HCT116 (cell line): Measurements from ENCODE around the gene ARHGAP8. TPM values are rescaled to one million over a fixed set of nuclear protein-coding genes. Genes with fewer than 3 reads are reported as not detected.

Experiments
- ATAC-seq: fragments of 200-7000 bp; cut with Tn5 transposase; 2 replicates; pipeline ENCODE4 v1.9.1; 2020; ENCODE audit warnings: mild to moderate bottlenecking, moderate library complexity
- BruUV-seq: library from RNA; stranded (reverse); fragments of 400-500 nt; replicated peaks from 2 replicates; lab custom pipeline; 2021; lab: Mats Ljungman, UMichigan
- CTCF ChIA-PET: fragments of 300-600 bp; sonication (Branson Sonifier 250); formaldehyde crosslinking; loops from one replicate; lab custom pipeline; 2021; ENCODE audit warnings: antibody characterized with exemption; lab: Charles Lee
- POLR2A ChIA-PET: fragments of 300-600, 350-600 bp; sonication (Branson Sonifier 250); formaldehyde crosslinking; loops from one replicate; lab custom pipeline; 2021; ENCODE audit warnings: antibody characterized with exemption; lab: Charles Lee
- RAD21 ChIA-PET, 2 experiments: fragments of 300-600 bp; sonication (Branson Sonifier 250); formaldehyde crosslinking; loops; one replicate each; lab custom pipeline; 2023; ENCODE audit warnings: low total read pairs in 2 of 2; ENCODE audit not compliant: uncharacterized antibody in 2 of 2, unreplicated experiment in 2 of 2, low non-redundant PET in 1 of 2; lab: Charles Lee
- DNase-seq: peaks from one replicate; pipeline ENCODE4 v3.0.0-alpha.2; 2010; ENCODE audit warnings: low read depth, low spot score
- H2AFZ ChIP-seq: fragments of 200-600 bp; shearing (Covaris generic), sonication (generic); 2 replicates; pipeline ENCODE4 v1.6.1; 2017; ENCODE audit warnings: low read depth, mixed run types, mixed read lengths, antibody characterized with exemption, low read length; ENCODE audit not compliant: poor library complexity, severe bottlenecking
- H3K27ac ChIP-seq: 2 replicates; pipeline ENCODE4 v1.5.1; 2012; ENCODE audit warnings: low read depth, low read length
- H3K27me3 ChIP-seq: fragments of 200-600 bp; sonication (generic); 2 replicates; pipeline ENCODE4 v1.6.1; 2016; ENCODE audit warnings: mixed run types, low read length, mixed read lengths; ENCODE audit not compliant: insufficient read depth
- H3K36me3 ChIP-seq, 2 experiments: fragments of 200-500 bp in 1 of 2; fragments of 200-600 bp in 1 of 2; sonication (Bioruptor generic) in 1 of 2; sonication (generic) in 1 of 2; 2 replicates each; pipeline versions ENCODE4 v1.5.1 to v1.6.1; 2014 to 2016; ENCODE audit warnings: low read length in 2 of 2, inconsistent platforms in 1 of 2, mixed read lengths in 1 of 2, mixed run types in 1 of 2; ENCODE audit not compliant: insufficient read depth in 2 of 2, control insufficient read depth in 1 of 2
- H3K4me1 ChIP-seq, 2 experiments: fragments of 200-600 bp in 1 of 2; sonication (generic) in 1 of 2; 2 replicates each; pipeline versions ENCODE4 v1.5.1 to v1.6.1; 2012 to 2017; ENCODE audit warnings: low read length in 2 of 2, inconsistent platforms in 1 of 2, mild to moderate bottlenecking in 1 of 2, mixed read lengths in 1 of 2, mixed run types in 1 of 2, moderate library complexity in 1 of 2; ENCODE audit not compliant: insufficient read depth in 2 of 2, control insufficient read depth in 1 of 2
- H3K4me2 ChIP-seq: fragments of 200-600 bp; sonication (generic); 2 replicates; pipeline ENCODE4 v1.6.1; 2017; ENCODE audit warnings: mixed run types, low read length, mixed read lengths
- H3K4me3 ChIP-seq, 2 experiments: fragments of 200-600 bp in 1 of 2; sonication (generic) in 1 of 2; replicated peaks in 1 of 2; 2 replicates each; pipeline ENCODE4 v1.5.1; 2011 to 2016; ENCODE audit warnings: low read length in 2 of 2, control low read depth in 1 of 2, low read depth in 1 of 2, mild to moderate bottlenecking in 1 of 2, mixed read lengths in 1 of 2, mixed run types in 1 of 2
- H3K79me2 ChIP-seq: fragments of 200-600 bp; sonication (generic); 2 replicates; pipeline ENCODE4 v1.6.1; 2017; ENCODE audit warnings: mild to moderate bottlenecking, mixed run types, low read length, moderate library complexity, mixed read lengths; ENCODE audit not compliant: insufficient read depth
- H3K9ac ChIP-seq: fragments of 200-600 bp; sonication (generic); 2 replicates; pipeline ENCODE4 v1.6.1; 2016; ENCODE audit warnings: low read length, mixed read lengths
- H3K9me2 ChIP-seq: fragments of 200-600 bp; sonication (generic), shearing (Covaris generic); 2 replicates; pipeline ENCODE4 v1.6.1; 2017; ENCODE audit warnings: mixed run types, mild to moderate bottlenecking, moderate library complexity; ENCODE audit not compliant: insufficient read depth
- H3K9me3 ChIP-seq, 2 experiments: fragments of 200-500 bp in 1 of 2; fragments of 200-600 bp in 1 of 2; sonication (Bioruptor generic) in 1 of 2; sonication (generic) in 1 of 2; 2 replicates each; pipeline ENCODE4 v1.6.1; 2014 to 2017; ENCODE audit warnings: low read length in 2 of 2, mixed read lengths in 2 of 2, inconsistent platforms in 1 of 2, low read depth in 1 of 2, mild to moderate bottlenecking in 1 of 2, mixed run types in 1 of 2, moderate library complexity in 1 of 2; ENCODE audit not compliant: control insufficient read depth in 1 of 2, insufficient read depth in 1 of 2
- H4K20me1 ChIP-seq: fragments of 200-600 bp; sonication (generic), shearing (Covaris generic); 2 replicates; pipeline ENCODE4 v1.6.1; 2017; ENCODE audit warnings: mixed run types, mild to moderate bottlenecking, moderate library complexity; ENCODE audit not compliant: insufficient read depth
- CTCF ChIP-seq, 3 experiments: fragments of 200-600 bp in 1 of 3; sonication (generic) in 1 of 3; IDR thresholded peaks in 2 of 3; conservative IDR thresholded peaks in 1 of 3; 2 replicates each; pipeline ENCODE4 v1.5.1; 2012 to 2017; ENCODE audit warnings: low read depth in 2 of 3, low read length in 2 of 3, antibody characterized with exemption in 1 of 3, borderline replicate concordance in 1 of 3, control low read depth in 1 of 3, mild to moderate bottlenecking in 1 of 3, mixed read lengths in 1 of 3, mixed run types in 1 of 3, moderate library complexity in 1 of 3; ENCODE audit not compliant: insufficient read depth in 1 of 3
- EGR1 ChIP-seq: IDR thresholded peaks from 2 replicates; pipeline ENCODE4 v1.6.1; 2012; ENCODE audit warnings: low read depth
- EZH2phosphoT487 ChIP-seq: fragments of 200-600 bp; IDR thresholded peaks from 2 replicates; pipeline ENCODE4 v1.6.1; 2018; ENCODE audit warnings: antibody characterized with exemption, borderline replicate concordance
- FOSL1 ChIP-seq: IDR thresholded peaks from 2 replicates; pipeline ENCODE4 v1.6.1; 2012; ENCODE audit warnings: low read depth
- RAD21 ChIP-seq: IDR thresholded peaks from 2 replicates; pipeline ENCODE4 v1.6.1; 2012; ENCODE audit warnings: low read depth, mild to moderate bottlenecking
- SIN3A ChIP-seq: IDR thresholded peaks from 2 replicates; pipeline ENCODE4 v1.6.1; 2012; ENCODE audit warnings: low read depth
- SP1 ChIP-seq: IDR thresholded peaks from 2 replicates; pipeline ENCODE4 v1.6.1; 2012; ENCODE audit warnings: low read depth
- YY1 ChIP-seq: IDR thresholded peaks from 2 replicates; pipeline ENCODE4 v1.6.1; 2011; ENCODE audit warnings: low read length, low read depth, moderate library complexity, mild to moderate bottlenecking; ENCODE audit not compliant: insufficient replicate concordance; ENCODE audit errors: extremely low read depth
- ZFX ChIP-seq: fragments of 450-650 bp; IDR thresholded peaks from 2 replicates; pipeline ENCODE4 v1.6.1; 2017
- ZNF274 ChIP-seq: fragments of 200-500 bp; sonication (Bioruptor generic); IDR thresholded peaks from 2 replicates; pipeline ENCODE4 v1.6.1; 2014; ENCODE audit warnings: mild to moderate bottlenecking, low read depth, low read length, inconsistent platforms
- intact Hi-C: fragments of 100-400 bp; cut with micrococcal nuclease; formaldehyde crosslinking; loops from 2 replicates; pipeline ENCODE4 v1.10.0; 2022
- total RNA-seq: library from RNA; stranded (reverse); gene quantifications from one replicate; pipeline ENCODE4 v1.2.1, GENCODE V29; 2021; ENCODE audit not compliant: unreplicated experiment
- TF ChIP-seq, protein P1 (sequence below): IDR thresholded peaks from 2 replicates; pipeline ENCODE4 v1.6.1; 2012

Gene ARHGAP8
- total RNA-seq, 1 experiment from 2014 or later, result 67.5 TPM

DNA sequence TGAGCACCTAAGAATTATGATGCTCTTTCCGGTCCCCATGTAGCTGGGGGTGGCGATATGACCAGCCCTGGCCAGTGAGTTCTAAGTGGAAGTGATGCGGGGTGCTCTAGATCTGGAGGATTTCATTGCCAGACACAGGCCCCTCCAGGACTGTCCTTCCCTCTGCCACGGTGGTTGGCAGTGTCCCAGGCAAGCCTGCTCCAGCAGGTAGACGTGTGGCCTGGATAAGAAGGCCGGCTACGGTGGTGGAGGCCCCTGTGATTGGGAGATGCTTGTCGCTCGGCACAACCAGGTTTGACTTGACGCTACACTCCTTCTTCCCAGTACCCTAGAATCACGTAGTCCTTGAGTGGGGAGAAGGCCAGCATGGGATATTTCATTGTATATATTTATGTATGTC lies 9.1 kb upstream of the ARHGAP8 start:
- no peaks in the 10 kb centered on the region for H3K9me2 ChIP-seq
- H3K27ac ChIP-seq, result no peak overlapping the region
- ChIA-PET POLR2A (no interaction called here), CTCF (no interaction called here), RAD21 (no interaction called here)
- H3K79me2 ChIP-seq, result no peaks in the 10 kb centered on the region
- BruUV-seq, result no TSS peak
- H4K20me1 ChIP-seq, result no peaks in the 10 kb centered on the region
- no peaks in the 10 kb centered on the region for H3K36me3 ChIP-seq
- H3K9me3 ChIP-seq, result no peaks in the 10 kb centered on the region
- H2AFZ ChIP-seq, result no peak overlapping the region
- H3K9ac ChIP-seq, result no peak overlapping the region
- H3K27me3 ChIP-seq, result no peaks in the 10 kb centered on the region
- DNase-seq, result no peak
- H3K4me2 ChIP-seq, result no peak overlapping the region
- intact Hi-C loops, result no loop called here
- no peak overlapping the region for H3K4me3 ChIP-seq
- TF ChIP-seq EZH2phosphoT487 (no peak), RAD21 (no peak), ZNF274 (no peak), SIN3A (no peak), CTCF (IDR thresholded peaks at IDR 0.05 in 2 of 3, conservative IDR thresholded peaks at IDR 0.05 in 1 of 3; ENCODE audit: borderline replicate concordance in 1 of 3, insufficient read depth in 1 of 3, low read depth in 2 of 3, low read length in 2 of 3) (no peak), EGR1 (no peak)
- TF ChIP-seq, protein P1, sequence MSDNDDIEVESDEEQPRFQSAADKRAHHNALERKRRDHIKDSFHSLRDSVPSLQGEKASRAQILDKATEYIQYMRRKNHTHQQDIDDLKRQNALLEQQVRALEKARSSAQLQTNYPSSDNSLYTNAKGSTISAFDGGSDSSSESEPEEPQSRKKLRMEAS, result no peak
- ATAC-seq, result no peak
- peaks cover 18 to 40% of the 10 kb centered on the region in 2 experiments for H3K4me1 ChIP-seq

- no peak for ATAC-seq
- intact Hi-C loops, result no loop called here
- POLR2A ChIA-PET, result no interaction called here
Measured at GRCh38 chr22:44743804-44744211, 8.6 kb upstream of the ARHGAP8 start.

More at GRCh38 chr22:44743804-44744211, 8.6 kb upstream of the ARHGAP8 start:
- peaks cover 14 to 40% of the 10 kb centered on the region in 2 experiments for H3K4me1 ChIP-seq
- no peaks in the 10 kb centered on the region for H3K79me2 ChIP-seq
- ChIA-PET CTCF (no interaction called here), RAD21 (no interaction called here)
- no peak overlapping the region for H3K9ac ChIP-seq
- H3K4me3 ChIP-seq, result no peak overlapping the region
- H4K20me1 ChIP-seq, result no peaks in the 10 kb centered on the region
- no peak overlapping the region for H3K4me2 ChIP-seq
- no peaks in the 10 kb centered on the region for H3K9me3 ChIP-seq
- H3K27ac ChIP-seq, result no peak overlapping the region
- H3K9me2 ChIP-seq, result no peaks in the 10 kb centered on the region
- TF ChIP-seq EGR1 (no peak), FOSL1 (no peak), SP1 (no peak), YY1 (no peak), ZFX (no peak)
- no TSS peak for BruUV-seq
- H2AFZ ChIP-seq, result no peak overlapping the region
- no peaks in the 10 kb centered on the region for H3K27me3 ChIP-seq
- no peaks in the 10 kb centered on the region for H3K36me3 ChIP-seq
- no peak for DNase-seq
